Keratinocyte (primary cell): ENCODE measurements around the gene ABCA3.

Experiments
- EZH2 ChIP-seq: IDR thresholded peaks from one replicate; pipeline ENCODE4 v1.6.1; 2012; ENCODE audit warnings: inconsistent platforms, mild to moderate bottlenecking, low read length, moderate library complexity
- TF ChIP-seq, protein P1 (sequence below), 3 experiments: IDR thresholded peaks in 1 of 3; conservative IDR thresholded peaks in 1 of 3; optimal IDR thresholded peaks in 1 of 3; 2 replicates in 2 of 3; 3 replicates in 1 of 3; pipeline versions ENCODE3 to v1.5.1; 2011; ENCODE audit warnings: low read length in 3 of 3, mild to moderate bottlenecking in 3 of 3, moderate library complexity in 2 of 3, control low read depth in 1 of 3, inconsistent platforms in 1 of 3; ENCODE audit not compliant: insufficient read depth in 2 of 3; ENCODE audit errors: extremely low read depth in 1 of 3

DNA sequence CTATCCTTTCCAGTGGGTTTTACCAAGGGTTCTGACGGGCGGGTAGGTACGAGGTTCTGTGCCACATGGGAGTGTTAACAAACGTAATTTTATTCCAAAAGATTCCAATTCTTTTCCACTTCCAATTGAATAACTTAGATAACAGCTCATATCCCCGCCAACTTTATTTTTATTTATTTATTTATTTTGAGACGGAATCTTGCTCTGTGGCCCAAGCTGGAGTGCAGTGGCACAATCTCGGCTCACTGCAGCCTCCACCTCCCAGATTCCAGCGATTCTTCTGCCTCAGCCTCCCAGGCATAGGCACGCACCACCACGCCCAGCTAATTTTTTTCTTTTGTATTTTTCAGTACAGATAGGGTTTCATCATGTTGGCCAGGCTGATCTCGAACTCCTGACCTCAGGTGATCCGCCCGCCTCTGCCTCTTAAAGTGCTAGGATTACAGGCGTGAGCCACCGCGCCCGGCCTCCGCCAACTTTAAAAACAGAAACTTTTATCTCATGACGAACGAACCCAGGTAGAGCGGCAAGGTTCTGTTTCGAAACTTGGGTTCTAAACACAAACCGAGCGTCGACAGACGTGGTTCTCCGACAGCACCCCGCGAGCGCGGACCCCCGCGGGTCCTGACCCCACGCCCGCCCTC, 89.8 kb downstream of the ABCA3 start:
- TF ChIP-seq EZH2: no peak
- TF ChIP-seq, protein P1, sequence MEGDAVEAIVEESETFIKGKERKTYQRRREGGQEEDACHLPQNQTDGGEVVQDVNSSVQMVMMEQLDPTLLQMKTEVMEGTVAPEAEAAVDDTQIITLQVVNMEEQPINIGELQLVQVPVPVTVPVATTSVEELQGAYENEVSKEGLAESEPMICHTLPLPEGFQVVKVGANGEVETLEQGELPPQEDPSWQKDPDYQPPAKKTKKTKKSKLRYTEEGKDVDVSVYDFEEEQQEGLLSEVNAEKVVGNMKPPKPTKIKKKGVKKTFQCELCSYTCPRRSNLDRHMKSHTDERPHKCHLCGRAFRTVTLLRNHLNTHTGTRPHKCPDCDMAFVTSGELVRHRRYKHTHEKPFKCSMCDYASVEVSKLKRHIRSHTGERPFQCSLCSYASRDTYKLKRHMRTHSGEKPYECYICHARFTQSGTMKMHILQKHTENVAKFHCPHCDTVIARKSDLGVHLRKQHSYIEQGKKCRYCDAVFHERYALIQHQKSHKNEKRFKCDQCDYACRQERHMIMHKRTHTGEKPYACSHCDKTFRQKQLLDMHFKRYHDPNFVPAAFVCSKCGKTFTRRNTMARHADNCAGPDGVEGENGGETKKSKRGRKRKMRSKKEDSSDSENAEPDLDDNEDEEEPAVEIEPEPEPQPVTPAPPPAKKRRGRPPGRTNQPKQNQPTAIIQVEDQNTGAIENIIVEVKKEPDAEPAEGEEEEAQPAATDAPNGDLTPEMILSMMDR (optimal IDR thresholded peaks at IDR 0.05 in 1 of 3, IDR thresholded peaks at IDR 0.05 in 1 of 3, conservative IDR thresholded peaks at IDR 0.05 in 1 of 3; ENCODE audit: extremely low read depth in 1 of 3, insufficient read depth in 2 of 3, low read length in 3 of 3): no peak
